CD4-positive, CD25-positive, alpha-beta regulatory T cell (primary cell): Measurements from ENCODE around the gene TAF1D. TPM values are rescaled to one million over a fixed set of nuclear protein-coding genes. Genes with fewer than 3 reads are reported as not detected.
A peak's percentile ranks its signal among the peaks of the same experiment; 100 is the strongest.

Source experiments
- ATAC-seq, 2 donors: fragments of 150-1000 bp; cut with Tn5 transposase; one replicate each; pipeline ENCODE4 v1.10.0; 2021; ENCODE audit warnings: low read depth in 2 of 2, moderate number of reproducible peaks in 2 of 2, moderate library complexity in 1 of 2
- DNase-seq, 3 donors: peaks; one replicate each; pipeline versions ENCODE4 v3.0.0 to v3.0.0-alpha.2; 2012 to 2022; ENCODE audit warnings: mixed read lengths in 1 of 3
- H3K27ac ChIP-seq: one replicate; pipeline ENCODE4 v1.7.0; 2013; ENCODE audit warnings: mild to moderate bottlenecking, low read length; ENCODE audit not compliant: insufficient read depth, poor library complexity, severe bottlenecking
- H3K27me3 ChIP-seq: one replicate; pipeline ENCODE4 v1.7.0; 2013; ENCODE audit warnings: low read length; ENCODE audit not compliant: control insufficient read depth, insufficient read depth
- H3K36me3 ChIP-seq: one replicate; pipeline ENCODE4 v1.7.0; 2013; ENCODE audit warnings: mild to moderate bottlenecking, low read length, moderate library complexity; ENCODE audit not compliant: control insufficient read depth, insufficient read depth
- H3K4me1 ChIP-seq: 2 replicates; pipeline ENCODE4 v1.7.0; 2013; ENCODE audit warnings: mild to moderate bottlenecking, low read length; ENCODE audit not compliant: insufficient read depth, control insufficient read depth, poor library complexity, severe bottlenecking
- H3K4me3 ChIP-seq: one replicate; pipeline ENCODE4 v1.7.0; 2013; ENCODE audit warnings: low read depth, mild to moderate bottlenecking, low read length, moderate library complexity
- H3K9me3 ChIP-seq, 2 experiments: 1 replicate in 1 of 2; 2 replicates in 1 of 2; pipeline ENCODE4 v1.7.0; 2013; ENCODE audit warnings: low read length in 2 of 2, mild to moderate bottlenecking in 1 of 2, moderate library complexity in 1 of 2; ENCODE audit not compliant: control insufficient read depth in 2 of 2
- H3K27ac Mint-ChIP-seq, 3 donors: one replicate each; pipeline ENCODE4 v1.8.0; 2020 to 2022; ENCODE audit warnings: mild to moderate bottlenecking in 3 of 3, mixed read lengths in 3 of 3, moderate library complexity in 2 of 3
- H3K27me3 Mint-ChIP-seq: one replicate; pipeline ENCODE4 v1.8.0; 2022; ENCODE audit warnings: mild to moderate bottlenecking, mixed read lengths
- H3K36me3 Mint-ChIP-seq: one replicate; pipeline ENCODE4 v1.8.0; 2020; ENCODE audit warnings: mixed read lengths
- H3K4me1 Mint-ChIP-seq, 4 donors: one replicate each; pipeline ENCODE4 v1.8.0; 2020 to 2022; ENCODE audit warnings: mixed read lengths in 4 of 4, mild to moderate bottlenecking in 1 of 4
- H3K4me3 Mint-ChIP-seq, 4 donors: one replicate each; pipeline ENCODE4 v1.8.0; 2020 to 2022; ENCODE audit warnings: mild to moderate bottlenecking in 4 of 4, mixed read lengths in 4 of 4, moderate library complexity in 3 of 4
- H3K9me3 Mint-ChIP-seq, 7 donors: one replicate each; pipeline ENCODE4 v1.8.0; 2020 to 2022; ENCODE audit warnings: mixed read lengths in 7 of 7, mild to moderate bottlenecking in 3 of 7, moderate library complexity in 2 of 7
- polyA plus RNA-seq, 4 donors: library from polyadenylated mRNA; unstranded; fragments of 300-500 nt; fragmentation: Illumina TruSeq; gene quantifications; one replicate each; pipeline ENCODE4 v1.2.3, GENCODE V29; 2021
- total RNA-seq: library from RNA; stranded (reverse); gene quantifications from one replicate; pipeline ENCODE4 v1.2.3, GENCODE V29; 2022

The TAF1D gene
- total and polyA plus RNA-seq, 5 donors from 2014 or later = 18.2 to 162 (median 19.7) TPM

DNA sequence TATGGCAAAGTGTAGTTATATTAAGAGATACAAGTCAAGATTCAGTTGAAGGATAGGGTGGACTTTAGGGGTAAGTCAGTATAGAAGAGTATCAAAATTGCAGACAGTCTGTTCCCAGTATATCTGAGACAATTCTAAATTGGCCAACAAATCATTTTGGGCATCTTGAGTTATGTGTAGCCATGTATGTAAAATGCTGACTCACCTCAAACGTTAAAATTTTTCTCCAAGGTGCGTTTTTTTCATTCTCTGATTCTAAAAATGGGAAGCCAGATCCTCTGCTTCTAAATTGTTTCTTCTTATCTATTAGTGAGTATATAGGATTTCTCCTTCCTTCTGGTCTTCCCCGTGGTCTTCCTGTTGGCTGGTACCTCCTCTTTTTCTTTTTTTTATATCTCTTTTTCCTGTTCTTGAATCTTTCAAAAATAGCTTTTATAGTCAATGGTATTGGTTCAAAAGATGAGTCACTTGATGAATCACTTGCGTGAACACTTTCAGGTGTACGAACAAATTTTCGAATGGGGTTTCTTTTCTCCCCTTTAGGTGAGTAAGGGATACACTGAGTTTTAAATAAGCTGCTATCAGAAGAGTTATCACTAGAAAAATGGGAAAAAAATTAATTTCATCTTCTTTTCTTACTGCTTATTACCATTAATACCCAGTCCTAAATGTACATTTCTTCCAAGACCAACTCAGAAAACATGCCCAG lies 3.2 kb downstream of the TAF1D start:
- Histone ChIP-seq H3K27ac (peak overlapping the region; percentile 93), H3K4me3 (peak overlapping the region; percentile 92), H3K4me1 (peaks cover 64% of the 10 kb centered on the region), H3K27me3 (no peaks in the 10 kb centered on the region), H3K36me3 (peaks cover 56% of the 10 kb centered on the region), H3K9me3 (no peaks in the 10 kb centered on the region)
- Mint-ChIP-seq H3K9me3 (no peaks in the 10 kb centered on the region), H3K36me3 (peaks cover 67% of the 10 kb centered on the region), H3K27ac (peak overlapping the region; percentile 80 to 98 (median 94)), H3K4me3 (peak overlapping the region; percentile 92 to 100 (median 100)), H3K27me3 (no peaks in the 10 kb centered on the region), H3K4me1 (peaks cover 61 to 90% (median 73%) of the 10 kb centered on the region in 4 donors)
- ATAC-seq (peak in 1 of 2 donors; percentile 7), DNase-seq (peak in 1 of 3 donors; percentile 43)

DNA sequence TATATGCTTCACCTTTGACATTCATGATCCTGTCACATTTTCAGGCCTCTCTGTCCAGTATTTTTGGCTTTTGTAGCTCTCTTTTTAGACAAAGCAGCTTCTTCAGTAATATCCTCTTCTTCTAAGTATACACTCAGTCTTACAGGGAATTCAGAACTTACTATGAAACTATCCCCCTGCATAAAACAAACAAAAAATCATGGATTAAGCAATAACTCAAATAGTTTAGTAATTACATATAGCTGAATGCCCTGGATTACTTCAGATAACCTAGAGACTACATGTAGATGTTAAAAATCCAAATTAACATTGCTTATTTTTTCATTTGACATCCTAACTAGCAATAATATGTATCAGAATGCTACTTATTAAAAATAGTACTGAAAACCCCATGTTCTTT lies 5.2 kb downstream of the TAF1D start:
- Mint-ChIP-seq H3K9me3 (no peaks in the 10 kb centered on the region), H3K27ac (no peak overlapping the region), H3K4me3 (peak overlapping the region in 3 of 4 donors; percentile 3 to 68 (median 28)), H3K36me3 (peaks cover 72% of the 10 kb centered on the region), H3K4me1 (peaks cover 67 to 86% (median 78%) of the 10 kb centered on the region in 4 donors), H3K27me3 (no peaks in the 10 kb centered on the region)
- Histone ChIP-seq H3K4me1 (peaks cover 54% of the 10 kb centered on the region), H3K9me3 (no peaks in the 10 kb centered on the region), H3K36me3 (peaks cover 75% of the 10 kb centered on the region), H3K27me3 (no peaks in the 10 kb centered on the region), H3K4me3 (peak overlapping the region; percentile 92), H3K27ac (peak overlapping the region; percentile 93)
- DNase-seq (no peak), ATAC-seq (no peak)

GRCh38 chr11:93735627-93736026 lies 5.7 kb downstream of the TAF1D start:
- Histone ChIP-seq H3K4me3 (no peak overlapping the region), H3K36me3 (peaks cover 80% of the 10 kb centered on the region), H3K4me1 (peaks cover 54% of the 10 kb centered on the region), H3K27me3 (no peaks in the 10 kb centered on the region), H3K9me3 (no peaks in the 10 kb centered on the region), H3K27ac (peak overlapping the region; percentile 93)
- Mint-ChIP-seq H3K9me3 (no peaks in the 10 kb centered on the region), H3K27me3 (no peaks in the 10 kb centered on the region), H3K36me3 (peaks cover 70% of the 10 kb centered on the region), H3K27ac (no peak overlapping the region), H3K4me1 (peaks cover 65 to 83% (median 76%) of the 10 kb centered on the region in 4 donors), H3K4me3 (peak overlapping the region in 1 of 4 donors; percentile 3)
- no peak for ATAC-seq
- no peak for DNase-seq

- H3K36me3 ChIP-seq = peaks cover 90% of the 10 kb centered on the region
- no peak for DNase-seq
- H3K27me3 ChIP-seq = no peaks in the 10 kb centered on the region
- Mint-ChIP-seq H3K4me1 (peaks cover 58 to 74% (median 69%) of the 10 kb centered on the region in 4 donors), H3K36me3 (peaks cover 75% of the 10 kb centered on the region), H3K27ac (peak overlapping the region; percentile 20 to 74 (median 36)), H3K4me3 (peak overlapping the region; percentile 35 to 68 (median 44)), H3K27me3 (no peaks in the 10 kb centered on the region), H3K9me3 (no peaks in the 10 kb centered on the region)
- no peak overlapping the region for H3K4me3 ChIP-seq
- no peak overlapping the region for H3K27ac ChIP-seq
- no peak for ATAC-seq
- H3K9me3 ChIP-seq = no peaks in the 10 kb centered on the region
- peaks cover 44% of the 10 kb centered on the region for H3K4me1 ChIP-seq
Observed at GRCh38 chr11:93734427-93735222, 6.7 kb downstream of the TAF1D start.

- peaks cover 47 to 65% (median 60%) of the 10 kb centered on the region in 4 donors for H3K4me1 Mint-ChIP-seq
- H3K9me3 Mint-ChIP-seq = no peaks in the 10 kb centered on the region
- H3K4me3 Mint-ChIP-seq = no peak overlapping the region
- H3K27ac Mint-ChIP-seq = peak overlapping the region in 2 of 3 donors; percentile 20 to 46
- H3K9me3 ChIP-seq = no peaks in the 10 kb centered on the region
- no peak for DNase-seq
- no peak for ATAC-seq
- H3K4me3 ChIP-seq = no peak overlapping the region
- H3K36me3 Mint-ChIP-seq = peaks cover 75% of the 10 kb centered on the region
- H3K27me3 ChIP-seq = no peaks in the 10 kb centered on the region
- no peak overlapping the region for H3K27ac ChIP-seq
- H3K27me3 Mint-ChIP-seq = no peaks in the 10 kb centered on the region
- H3K4me1 ChIP-seq = peaks cover 34% of the 10 kb centered on the region
- H3K36me3 ChIP-seq = peaks cover 98% of the 10 kb centered on the region
Observed at GRCh38 chr11:93733474-93733873, 7.8 kb downstream of the TAF1D start.

GRCh38 chr11:93732237-93732892 lies 8.9 kb downstream of the TAF1D start:
- H3K27ac ChIP-seq = no peak overlapping the region
- DNase-seq (no peak), ATAC-seq (no peak)
- no peak overlapping the region for H3K4me3 ChIP-seq
- Mint-ChIP-seq H3K36me3 (peaks cover 72% of the 10 kb centered on the region), H3K4me3 (no peak overlapping the region), H3K27me3 (no peaks in the 10 kb centered on the region), H3K9me3 (no peaks in the 10 kb centered on the region), H3K4me1 (peaks cover 36 to 60% (median 51%) of the 10 kb centered on the region in 4 donors), H3K27ac (no peak overlapping the region)
- H3K9me3 ChIP-seq = no peaks in the 10 kb centered on the region
- peaks cover 23% of the 10 kb centered on the region for H3K4me1 ChIP-seq
- peaks cover 97% of the 10 kb centered on the region for H3K36me3 ChIP-seq
- no peaks in the 10 kb centered on the region for H3K27me3 ChIP-seq

DNA sequence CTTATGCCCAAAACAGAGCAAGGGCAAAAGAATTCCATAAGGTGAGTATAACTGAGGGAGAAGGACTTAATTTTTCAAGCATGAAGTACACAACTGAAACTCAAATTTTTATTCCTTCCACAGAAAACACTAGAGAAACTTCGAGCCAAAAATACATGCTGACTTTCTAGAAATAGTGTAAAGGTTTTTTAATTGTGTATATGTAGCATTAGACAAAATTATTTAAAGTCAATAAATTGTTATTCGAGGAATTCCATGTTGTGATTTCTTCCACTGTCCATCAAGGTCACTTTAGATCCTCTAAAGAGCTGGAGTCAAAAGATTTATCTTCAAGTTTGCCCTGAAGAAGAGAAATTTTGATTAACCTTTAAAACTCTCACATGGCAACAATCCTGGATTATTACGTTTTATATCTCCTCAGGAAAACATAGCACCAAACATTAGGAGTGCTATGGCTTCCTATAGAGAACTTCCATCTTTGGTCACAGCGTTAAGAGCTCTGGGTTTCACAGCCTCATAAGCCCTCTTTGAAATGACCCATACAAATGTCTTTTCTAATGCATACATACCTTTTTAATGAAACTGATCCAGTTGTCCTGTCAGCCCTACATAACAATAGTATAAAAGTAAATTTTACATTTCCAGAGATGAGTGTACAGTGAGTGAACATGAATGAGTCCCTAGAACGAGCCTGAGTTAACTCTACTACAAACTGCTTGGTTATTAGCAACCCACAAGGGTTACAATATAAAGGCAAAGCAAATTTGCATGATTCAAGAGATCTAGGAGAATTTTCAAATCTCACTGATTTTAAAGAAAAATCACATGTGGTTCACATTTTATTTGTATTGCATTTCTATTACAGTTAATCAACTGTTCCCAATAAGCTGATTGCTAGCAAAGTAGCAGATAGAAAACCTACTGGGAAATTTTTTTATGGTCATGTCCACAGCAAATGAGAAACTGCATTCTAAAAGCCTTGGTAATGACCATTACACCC lies 10.9 kb downstream of the TAF1D start:
- peaks cover 4% of the 10 kb centered on the region for H3K4me1 ChIP-seq
- ATAC-seq = no peak

More for the DNA sequence above, 10.9 kb downstream of the TAF1D start:
- no peak overlapping the region for H3K4me3 Mint-ChIP-seq
- Histone ChIP-seq H3K4me3 (no peak overlapping the region), H3K27ac (no peak overlapping the region), H3K36me3 (peaks cover 96% of the 10 kb centered on the region), H3K27me3 (no peaks in the 10 kb centered on the region), H3K9me3 (no peaks in the 10 kb centered on the region)
- no peak overlapping the region for H3K27ac Mint-ChIP-seq
- no peaks in the 10 kb centered on the region for H3K27me3 Mint-ChIP-seq
- H3K36me3 Mint-ChIP-seq = peaks cover 62% of the 10 kb centered on the region
- no peaks in the 10 kb centered on the region for H3K9me3 Mint-ChIP-seq
- peaks cover 22 to 41% (median 37%) of the 10 kb centered on the region in 4 donors for H3K4me1 Mint-ChIP-seq
- DNase-seq = no peak
